HepG2 (cell line): ENCODE results near the gene UBL5. TPM values are rescaled to one million over a fixed set of nuclear protein-coding genes. Genes with fewer than 3 reads are reported as not detected.
A peak's percentile ranks its signal among the peaks of the same experiment; 100 is the strongest.

ENCODE experiments used
- AKNA ChIP-seq: sonication (generic); formaldehyde crosslinking; IDR thresholded peaks from 2 replicates; pipeline ENCODE4 v1.4.0; 2020; ENCODE audit warnings: missing genetic modification reagents, borderline replicate concordance
- BCL6 ChIP-seq: IDR thresholded peaks from 2 replicates; pipeline ENCODE4 v1.6.1; 2016; ENCODE audit warnings: missing genetic modification reagents, missing compliant biosample characterization
- CBX2 ChIP-seq, 2 experiments: fragments of 200-600 bp in 1 of 2; sonication (generic); formaldehyde crosslinking in 1 of 2; IDR thresholded peaks; 2 replicates each; pipeline versions ENCODE4 v1.7.0 to v1.8.1; 2018 to 2022; ENCODE audit warnings: low read depth in 2 of 2, low read length in 1 of 2, mild to moderate bottlenecking in 1 of 2, missing genetic modification reagents in 1 of 2
- DMAP1 ChIP-seq: IDR thresholded peaks from 2 replicates; pipeline ENCODE4 v1.6.1; 2016
- EED ChIP-seq: sonication (generic); formaldehyde crosslinking; IDR thresholded peaks from 2 replicates; pipeline ENCODE4 v1.5.0; 2020; ENCODE audit warnings: mild to moderate bottlenecking, missing genetic modification reagents
- ERF ChIP-seq: IDR thresholded peaks from 2 replicates; pipeline ENCODE4 v1.6.1; 2018; ENCODE audit warnings: missing biosample characterization, missing genetic modification reagents
- MIER2 ChIP-seq: IDR thresholded peaks from 2 replicates; pipeline ENCODE4 v1.6.1; 2016; ENCODE audit warnings: missing biosample characterization, missing genetic modification reagents
- PAX8 ChIP-seq: sonication (generic); formaldehyde crosslinking; IDR thresholded peaks from 2 replicates; pipeline ENCODE4 v1.8.0; 2022; ENCODE audit warnings: mild to moderate bottlenecking, missing genetic modification reagents, borderline replicate concordance
- SIN3A ChIP-seq: IDR thresholded peaks from 2 replicates; pipeline ENCODE4 v1.6.1; 2011; ENCODE audit warnings: low read depth, mild to moderate bottlenecking, control low read depth, low read length, borderline replicate concordance
- STAT6 ChIP-seq: sonication (generic); formaldehyde crosslinking; IDR thresholded peaks from 2 replicates; pipeline ENCODE4 v1.4.0; 2020; ENCODE audit warnings: missing genetic modification reagents, mild to moderate bottlenecking, borderline replicate concordance
- SYNCRIP ChIP-seq: fragments of 200-400 bp; formaldehyde crosslinking; IDR thresholded peaks from 2 replicates; pipeline ENCODE4 v1.6.1; 2018; ENCODE audit warnings: mild to moderate bottlenecking, low read depth, low read length; ENCODE audit not compliant: insufficient read depth
- YEATS2 ChIP-seq: sonication (generic); formaldehyde crosslinking; IDR thresholded peaks from 2 replicates; pipeline ENCODE4 v1.4.0; 2020; ENCODE audit warnings: missing genetic modification reagents, borderline replicate concordance
- ZNF232 ChIP-seq: sonication (generic); formaldehyde crosslinking; IDR thresholded peaks from 2 replicates; pipeline ENCODE4 v1.4.0; 2020; ENCODE audit warnings: missing genetic modification reagents, borderline replicate concordance
- ZNF350 ChIP-seq: sonication (generic); formaldehyde crosslinking; IDR thresholded peaks from 2 replicates; pipeline ENCODE4 v1.4.0; 2020; ENCODE audit warnings: mild to moderate bottlenecking, low read depth, missing genetic modification reagents, borderline replicate concordance
- ZNF740 ChIP-seq: sonication (generic); formaldehyde crosslinking; IDR thresholded peaks from 2 replicates; pipeline ENCODE4 v1.4.0; 2020; ENCODE audit warnings: missing genetic modification reagents
- polyA plus RNA-seq, 8 experiments: library from polyadenylated mRNA; depleted of rRNA in 3 of 8; stranded (reverse) in 7 of 8; unstranded in 1 of 8; fragments of >200 nt; fragmentation: Illumina TruSeq in 4 of 8; extraction: Trizol in 4 of 8; gene quantifications; 2 replicates each; pipeline versions ENCODE4 v1.2.1 to v1.2.3, GENCODE V29; 2011 to 2016; ENCODE audit warnings: low read depth in 4 of 8, missing spikeins in 1 of 8, mixed read lengths in 1 of 8; ENCODE audit not compliant: insufficient read depth in 1 of 8
- total RNA-seq, 5 experiments: library from RNA; depleted of rRNA; stranded (reverse); fragments of >200 nt; fragmentation: Illumina TruSeq; extraction: Trizol; gene quantifications; 2 replicates each; pipeline ENCODE4 v1.2.3, GENCODE V29; 2016; ENCODE audit warnings: low read depth in 1 of 5
- TF ChIP-seq, protein P1 (sequence below): fragments of 450-650 bp; IDR thresholded peaks from 2 replicates; pipeline ENCODE4 v1.6.1; 2016
- TF ChIP-seq, protein P2 (sequence below): sonication (generic); formaldehyde crosslinking; IDR thresholded peaks from 2 replicates; pipeline ENCODE4 v1.4.0; 2020; ENCODE audit warnings: missing genetic modification reagents, borderline replicate concordance

UBL5 gene
- total and polyA plus RNA-seq, 2 of the 13 experiments (the other 11 are each of a cell fraction or from before 2014, with no cell fraction given): 373 to 487 TPM

GRCh38 chr19:9785367-9786331 is 42.1 kb upstream of the UBL5 start (continued):
- TF ChIP-seq MIER2 (CRISPR knock-in tag): no peak
- TF ChIP-seq ZNF350: peak; percentile 24; the same call in 1 of the 2 replicates
- no peak for TF ChIP-seq ZNF740 (CRISPR knock-in tag)
- TF ChIP-seq DMAP1 (CRISPR knock-in tag): peak; percentile 64; the same call in 1 of the 2 replicates
- peak; percentile 73; the same call in 1 of the 2 replicates for TF ChIP-seq SIN3A
- no peak for TF ChIP-seq EED (CRISPR knock-in tag)
- no peak for TF ChIP-seq SYNCRIP
- peak; percentile 24; the same call in 1 of the 2 replicates for TF ChIP-seq BCL6 (CRISPR knock-in tag)
- TF ChIP-seq, protein P1, sequence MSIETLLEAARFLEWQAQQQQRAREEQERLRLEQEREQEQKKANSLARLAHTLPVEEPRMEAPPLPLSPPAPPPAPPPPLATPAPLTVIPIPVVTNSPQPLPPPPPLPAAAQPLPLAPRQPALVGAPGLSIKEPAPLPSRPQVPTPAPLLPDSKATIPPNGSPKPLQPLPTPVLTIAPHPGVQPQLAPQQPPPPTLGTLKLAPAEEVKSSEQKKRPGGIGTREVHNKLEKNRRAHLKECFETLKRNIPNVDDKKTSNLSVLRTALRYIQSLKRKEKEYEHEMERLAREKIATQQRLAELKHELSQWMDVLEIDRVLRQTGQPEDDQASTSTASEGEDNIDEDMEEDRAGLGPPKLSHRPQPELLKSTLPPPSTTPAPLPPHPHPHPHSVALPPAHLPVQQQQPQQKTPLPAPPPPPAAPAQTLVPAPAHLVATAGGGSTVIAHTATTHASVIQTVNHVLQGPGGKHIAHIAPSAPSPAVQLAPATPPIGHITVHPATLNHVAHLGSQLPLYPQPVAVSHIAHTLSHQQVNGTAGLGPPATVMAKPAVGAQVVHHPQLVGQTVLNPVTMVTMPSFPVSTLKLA: no peak
- no peak for TF ChIP-seq ZNF232 (CRISPR knock-in tag)
- TF ChIP-seq CBX2 (IDR thresholded peaks at IDR 0.05; ENCODE audit: low read depth, low read length): no peak
- TF ChIP-seq CBX2 (CRISPR knock-in tag; IDR thresholded peaks at IDR 0.05; ENCODE audit: low read depth): no peak
- TF ChIP-seq AKNA (CRISPR knock-in tag): no peak
- TF ChIP-seq PAX8: no peak
- 0 out of 2 replicates have a peak, but pooled peaks have one; percentile 3 for TF ChIP-seq ERF (CRISPR knock-in tag)
- TF ChIP-seq STAT6 (CRISPR knock-in tag): no peak
- TF ChIP-seq, protein P2, sequence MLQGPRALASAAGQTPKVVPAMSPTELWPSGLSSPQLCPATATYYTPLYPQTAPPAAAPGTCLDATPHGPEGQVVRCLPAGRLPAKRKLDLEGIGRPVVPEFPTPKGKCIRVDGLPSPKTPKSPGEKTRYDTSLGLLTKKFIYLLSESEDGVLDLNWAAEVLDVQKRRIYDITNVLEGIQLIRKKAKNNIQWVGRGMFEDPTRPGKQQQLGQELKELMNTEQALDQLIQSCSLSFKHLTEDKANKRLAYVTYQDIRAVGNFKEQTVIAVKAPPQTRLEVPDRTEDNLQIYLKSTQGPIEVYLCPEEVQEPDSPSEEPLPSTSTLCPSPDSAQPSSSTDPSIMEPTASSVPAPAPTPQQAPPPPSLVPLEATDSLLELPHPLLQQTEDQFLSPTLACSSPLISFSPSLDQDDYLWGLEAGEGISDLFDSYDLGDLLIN (CRISPR knock-in tag): no peak
- no peak for TF ChIP-seq YEATS2 (CRISPR knock-in tag)
